ENCODE measurements around the gene ZNF853.

- TF ChIP-seq CTCF (conservative IDR thresholded peaks at IDR 0.05; ENCODE audit: low read length) (no peak), EZH2phosphoT487 (IDR thresholded peaks at IDR 0.05; ENCODE audit: borderline replicate concordance, low read depth, low read length) (no peak)
Measured at GRCh38 chr7:6658618-6659345, 43.4 kb downstream of the ZNF853 start.

Measured in OCI-LY7 (cell line).